Keratinocyte (primary cell): ENCODE data around the gene MYCBP2. TPM values are rescaled to one million over a fixed set of nuclear protein-coding genes. Genes with fewer than 3 reads are reported as not detected.

ENCODE experiments used
- DNase-seq: peaks from one replicate; pipeline ENCODE4 v3.0.0-alpha.2; 2011; ENCODE audit warnings: low read depth, missing footprints, low spot score
- FAIRE-seq: peaks from 2 replicates; lab custom pipeline; 2011; peaks lifted over from hg19 to GRCh38; lab: Jason Lieb, UNC
- H2AFZ ChIP-seq: 2 replicates; pipeline ENCODE4 v1.6.0; 2012; ENCODE audit warnings: low read length, control low read depth, inconsistent platforms; ENCODE audit not compliant: control insufficient read depth
- H3K27ac ChIP-seq: 2 replicates; pipeline ENCODE4 v1.5.1; 2011; ENCODE audit warnings: low read length; ENCODE audit not compliant: control insufficient read depth, insufficient read depth
- H3K27me3 ChIP-seq: 3 replicates; pipeline ENCODE4 v1.6.0; 2011; ENCODE audit warnings: low read length; ENCODE audit not compliant: control insufficient read depth, insufficient read depth; ENCODE audit errors: extremely low read depth
- H3K36me3 ChIP-seq, 2 experiments: 2 replicates in 1 of 2; 3 replicates in 1 of 2; pipeline ENCODE4 v1.5.1; 2011; ENCODE audit warnings: low read length in 2 of 2, mild to moderate bottlenecking in 1 of 2; ENCODE audit not compliant: control insufficient read depth in 2 of 2, insufficient read depth in 2 of 2; ENCODE audit errors: extremely low read depth in 1 of 2
- H3K4me1 ChIP-seq: 3 replicates; pipeline ENCODE4 v1.5.1; 2011; ENCODE audit warnings: low read length; ENCODE audit not compliant: control insufficient read depth, insufficient read depth; ENCODE audit errors: extremely low read depth
- H3K4me2 ChIP-seq: 3 replicates; pipeline ENCODE4 v1.6.0; 2011; ENCODE audit warnings: low read depth, low read length; ENCODE audit not compliant: control insufficient read depth, insufficient read depth; ENCODE audit errors: extremely low read depth
- H3K4me3 ChIP-seq, 3 experiments: fragments of 200-600 bp in 1 of 3; sonication (generic) in 1 of 3; 2 replicates in 2 of 3; 3 replicates in 1 of 3; pipeline ENCODE4 v1.5.1; 2011 to 2016; ENCODE audit warnings: low read length in 3 of 3, mild to moderate bottlenecking in 3 of 3, control low read depth in 2 of 3, inconsistent platforms in 1 of 3, low read depth in 1 of 3, mixed read lengths in 1 of 3, mixed run types in 1 of 3, moderate library complexity in 1 of 3; ENCODE audit not compliant: control insufficient read depth in 2 of 3, insufficient read depth in 2 of 3; ENCODE audit errors: extremely low read depth in 1 of 3
- H3K79me2 ChIP-seq: 2 replicates; pipeline ENCODE4 v1.6.0; 2012; ENCODE audit warnings: low read length; ENCODE audit not compliant: control insufficient read depth, insufficient read depth
- H3K9ac ChIP-seq: 3 replicates; pipeline ENCODE4 v1.6.0; 2011; ENCODE audit warnings: low read length; ENCODE audit not compliant: control insufficient read depth, insufficient read depth; ENCODE audit errors: extremely low read depth
- H3K9me1 ChIP-seq: 3 replicates; pipeline ENCODE4 v1.6.0; 2011; ENCODE audit warnings: low read length; ENCODE audit not compliant: control insufficient read depth, insufficient read depth; ENCODE audit errors: extremely low read depth
- H3K9me3 ChIP-seq: 2 replicates; pipeline ENCODE4 v1.5.1; 2012; ENCODE audit warnings: low read depth, low read length; ENCODE audit not compliant: control insufficient read depth
- H4K20me1 ChIP-seq: 3 replicates; pipeline ENCODE4 v1.6.0; 2011; ENCODE audit warnings: low read length; ENCODE audit not compliant: control insufficient read depth, insufficient read depth; ENCODE audit errors: extremely low read depth
- CTCF ChIP-seq, 3 experiments: IDR thresholded peaks in 1 of 3; conservative IDR thresholded peaks in 1 of 3; optimal IDR thresholded peaks in 1 of 3; 2 replicates in 2 of 3; 3 replicates in 1 of 3; pipeline versions ENCODE3 to v1.5.1; 2011; ENCODE audit warnings: low read length in 3 of 3, mild to moderate bottlenecking in 3 of 3, moderate library complexity in 2 of 3, control low read depth in 1 of 3, inconsistent platforms in 1 of 3; ENCODE audit not compliant: insufficient read depth in 2 of 3; ENCODE audit errors: extremely low read depth in 1 of 3
- EZH2 ChIP-seq: IDR thresholded peaks from one replicate; pipeline ENCODE4 v1.6.1; 2012; ENCODE audit warnings: inconsistent platforms, mild to moderate bottlenecking, low read length, moderate library complexity
- dilution Hi-C: fragments of 300-500 bp; cut with MboI; formaldehyde crosslinking; loops from one replicate; pipeline ENCODE4 v1.7.0; 2020; ENCODE audit warnings: low sequenced_read_pairs; ENCODE audit not compliant: extremely low pct_ligation_motif_present
- polyA plus RNA-seq, 5 experiments: library from polyadenylated mRNA; depleted of rRNA in 3 of 5; stranded (reverse) in 3 of 5; stranded (forward) in 1 of 5; unstranded in 1 of 5; fragments of >200 nt; gene quantifications; 1 replicate in 1 of 5; 2 replicates in 3 of 5; 3 replicates in 1 of 5; pipeline versions ENCODE4 v1.2.1 to v1.2.3, GENCODE V29; 2011 to 2012; ENCODE audit warnings: missing spikeins in 2 of 5, low read depth in 1 of 5, low replicate concordance in 1 of 5

The MYCBP2 gene
- polyA plus RNA-seq, 1 donor (not counting 4 experiments of a cell fraction or from before 2014, with no cell fraction given) = 43.8 TPM

DNA sequence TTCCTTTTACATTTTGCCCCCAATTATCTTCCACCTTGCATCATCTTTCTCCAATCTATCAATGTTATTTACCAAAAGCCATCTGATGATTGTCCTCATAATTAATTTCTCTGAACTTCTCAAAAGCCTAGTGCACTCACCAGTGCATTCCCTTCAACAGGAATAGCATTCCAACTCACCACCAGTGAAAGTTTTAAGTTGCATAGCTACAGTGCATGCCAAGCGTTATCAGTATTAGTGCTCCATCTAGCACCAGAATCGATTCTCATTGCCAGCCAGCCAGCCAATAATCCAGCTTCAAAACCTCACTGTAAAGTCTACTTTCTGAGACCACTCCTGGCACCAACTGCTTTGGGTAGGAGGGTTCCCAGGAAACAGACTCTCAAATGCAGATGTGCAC is 7.4 kb downstream of the MYCBP2 start:
- Histone ChIP-seq H3K9me3 (no peaks in the 10 kb centered on the region), H3K9ac (no peak overlapping the region), H3K4me2 (no peak overlapping the region), H3K9me1 (no peaks in the 10 kb centered on the region), H2AFZ (no peak overlapping the region), H4K20me1 (peaks cover 13% of the 10 kb centered on the region), H3K27ac (no peak overlapping the region), H3K4me1 (peaks cover 8% of the 10 kb centered on the region), H3K79me2 (peaks cover 99% of the 10 kb centered on the region), H3K36me3 (no peaks in the 10 kb centered on the region), H3K27me3 (no peaks in the 10 kb centered on the region), H3K4me3 (no peak overlapping the region)
- dilution Hi-C loops = no loop called here
- DNase-seq (no peak), FAIRE-seq (no peak)
- TF ChIP-seq EZH2 = no peak
- TF ChIP-seq CTCF (optimal IDR thresholded peaks at IDR 0.05 in 1 of 3, IDR thresholded peaks at IDR 0.05 in 1 of 3, conservative IDR thresholded peaks at IDR 0.05 in 1 of 3; ENCODE audit: extremely low read depth in 1 of 3, insufficient read depth in 2 of 3, low read length in 3 of 3) = no peak

DNA sequence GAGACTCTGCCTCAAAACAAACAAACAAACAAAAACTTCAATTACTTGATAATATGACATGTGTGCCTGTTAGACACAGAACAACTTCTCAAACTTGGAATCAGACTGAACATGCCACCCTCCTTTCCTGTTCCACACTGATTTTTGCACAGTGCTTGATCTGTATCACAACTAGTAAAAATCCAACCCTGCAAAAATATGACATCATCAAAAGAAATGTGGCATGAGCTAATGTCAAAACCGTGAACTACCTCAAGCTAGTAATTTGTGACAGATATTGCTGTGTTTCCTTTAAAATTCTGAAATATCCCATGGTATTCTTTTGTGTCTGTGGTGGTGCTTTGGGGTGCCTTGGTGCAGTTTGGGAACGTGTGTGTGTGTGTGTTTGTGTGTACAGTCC is 8.2 kb downstream of the MYCBP2 start:
- Histone ChIP-seq H3K4me1 (peaks cover under 1% of the 10 kb centered on the region), H3K27me3 (no peaks in the 10 kb centered on the region)
- FAIRE-seq = no peak

More for the DNA sequence above, 8.2 kb downstream of the MYCBP2 start:
- dilution Hi-C loops = no loop called here
- H4K20me1 ChIP-seq = peaks cover 13% of the 10 kb centered on the region
- H3K79me2 ChIP-seq = peaks cover 99% of the 10 kb centered on the region
- no peaks in the 10 kb centered on the region for H3K9me1 ChIP-seq
- no peak overlapping the region for H3K9ac ChIP-seq
- no peak overlapping the region for H3K4me3 ChIP-seq
- no peak overlapping the region for H3K27ac ChIP-seq
- H3K36me3 ChIP-seq = no peaks in the 10 kb centered on the region
- H3K4me2 ChIP-seq = no peak overlapping the region
- H2AFZ ChIP-seq = no peak overlapping the region
- H3K9me3 ChIP-seq = no peaks in the 10 kb centered on the region
- TF ChIP-seq EZH2 = no peak
- TF ChIP-seq CTCF (optimal IDR thresholded peaks at IDR 0.05 in 1 of 3, IDR thresholded peaks at IDR 0.05 in 1 of 3, conservative IDR thresholded peaks at IDR 0.05 in 1 of 3; ENCODE audit: extremely low read depth in 1 of 3, insufficient read depth in 2 of 3, low read length in 3 of 3) = no peak
- no peak for DNase-seq
